ACHN (cell line): ENCODE data around the gene ZAP70.

Source experiments
- DNase-seq: peaks from one replicate; pipeline ENCODE4 v3.0.0-alpha.2; 2015
- in situ Hi-C: cut with HindIII; loops from 2 replicates; pipeline ENCODE4 v1.10.0; 2017; ENCODE audit warnings: low sequenced_read_pairs, low pct_ligation_motif_present, low pct_unique_long_range_greater_than_20kb

ZAP70 gene

DNA sequence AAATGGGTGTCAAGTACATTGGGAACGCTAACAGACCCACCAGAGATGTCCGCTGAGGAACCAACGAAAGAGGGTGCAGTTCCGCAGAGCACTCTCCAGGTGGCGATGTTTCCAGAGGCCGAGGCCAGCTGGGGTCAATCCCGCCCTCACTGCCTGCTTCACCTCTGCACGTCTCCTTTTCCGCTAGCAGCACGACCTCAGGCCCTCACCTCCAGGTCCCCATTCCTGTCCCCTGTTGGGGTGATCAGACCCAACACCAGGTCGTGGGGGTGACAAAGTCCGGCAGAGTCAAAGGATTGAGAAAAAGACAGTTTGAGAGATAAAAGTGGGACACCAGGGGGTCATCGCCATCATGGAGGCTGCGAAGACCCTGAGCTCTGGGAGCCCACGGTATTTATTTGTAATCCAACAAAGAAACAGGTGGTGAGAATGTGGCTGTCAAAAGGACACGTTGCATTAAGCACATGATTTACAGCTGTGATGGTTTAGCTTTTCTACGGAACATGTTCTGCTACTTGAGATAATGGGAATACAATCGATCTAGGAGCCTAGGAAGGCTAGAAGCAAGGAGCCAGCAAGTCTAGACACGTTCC is 27.3 kb downstream of the ZAP70 start:
- in situ Hi-C loops, result no loop called here

GRCh38 chr2:97741251-97741650 is 27.9 kb downstream of the ZAP70 start:
- no peak for DNase-seq
- in situ Hi-C loops, result no loop called here

More for the DNA sequence above, 27.3 kb downstream of the ZAP70 start:
- peak; percentile 45 for DNase-seq

DNA sequence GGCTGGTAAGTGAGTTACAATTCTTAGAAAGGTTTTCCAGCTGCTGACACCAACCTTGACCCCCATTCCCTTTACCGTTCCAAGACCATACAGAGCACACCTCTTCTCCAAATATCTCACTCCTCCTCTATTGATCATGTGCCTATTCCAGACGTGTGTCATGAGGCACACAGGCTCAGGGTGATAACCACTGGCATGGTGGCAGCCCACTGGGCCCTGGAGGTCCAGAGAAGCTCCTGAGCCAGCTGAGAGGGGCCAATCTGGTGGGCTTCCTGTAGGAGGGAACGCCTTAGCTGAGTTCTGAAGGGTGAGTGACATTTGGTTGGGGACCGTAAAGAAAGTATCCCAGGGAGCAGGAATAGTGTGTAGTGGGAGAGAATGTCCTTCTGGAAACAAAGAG is 28.3 kb downstream of the ZAP70 start:
- no peak for DNase-seq
- in situ Hi-C loops, result no loop called here

DNA sequence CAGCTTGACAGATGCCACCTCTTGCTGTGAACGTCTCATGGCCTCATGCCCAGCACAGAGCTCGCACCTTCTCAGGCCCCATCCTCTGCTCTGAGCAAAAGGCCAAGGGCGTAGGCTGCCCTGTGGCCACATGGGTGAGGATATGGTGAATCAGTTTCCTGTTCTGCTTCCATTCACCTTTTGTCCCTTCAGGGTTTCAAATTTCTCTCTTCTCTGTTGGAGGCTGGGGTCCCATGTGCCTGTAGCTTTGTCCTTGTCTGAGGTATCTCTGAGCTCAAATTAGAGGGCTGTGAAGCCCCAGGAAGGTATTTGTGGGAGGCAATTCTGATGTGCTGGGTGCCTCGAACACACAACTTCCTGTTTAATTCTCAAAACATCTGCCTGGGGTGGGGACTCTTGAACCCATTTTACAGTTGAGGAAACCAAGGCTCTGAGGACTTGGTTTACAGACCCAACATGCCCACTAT is 29.0 kb downstream of the ZAP70 start:
- DNase-seq, result no peak
- in situ Hi-C loops, result no loop called here

- in situ Hi-C loops, result no loop called here
- DNase-seq, result no peak
These were observed 30.5 kb downstream of the ZAP70 start for GRCh38 chr2:97743913-97744312.

GRCh38 chr2:97745474-97746174 is 32.2 kb downstream of the ZAP70 start:
- DNase-seq, result no peak
- in situ Hi-C loops, result no loop called here

- in situ Hi-C loops, result no loop called here
- DNase-seq, result no peak
These were observed 33.9 kb downstream of the ZAP70 start for GRCh38 chr2:97747285-97747684.

- no peak for DNase-seq
- in situ Hi-C loops, result no loop called here
These were observed 34.3 kb downstream of the ZAP70 start for GRCh38 chr2:97747716-97748115.

- in situ Hi-C loops, result no loop called here
- no peak for DNase-seq
These were observed 36.2 kb downstream of the ZAP70 start for GRCh38 chr2:97749581-97749980.

- in situ Hi-C loops, result no loop called here
- no peak for DNase-seq
These were observed 36.6 kb downstream of the ZAP70 start for GRCh38 chr2:97750017-97750416.

GRCh38 chr2:97751752-97752151 is 38.4 kb downstream of the ZAP70 start:
- in situ Hi-C loops, result no loop called here
- DNase-seq, result no peak

DNA sequence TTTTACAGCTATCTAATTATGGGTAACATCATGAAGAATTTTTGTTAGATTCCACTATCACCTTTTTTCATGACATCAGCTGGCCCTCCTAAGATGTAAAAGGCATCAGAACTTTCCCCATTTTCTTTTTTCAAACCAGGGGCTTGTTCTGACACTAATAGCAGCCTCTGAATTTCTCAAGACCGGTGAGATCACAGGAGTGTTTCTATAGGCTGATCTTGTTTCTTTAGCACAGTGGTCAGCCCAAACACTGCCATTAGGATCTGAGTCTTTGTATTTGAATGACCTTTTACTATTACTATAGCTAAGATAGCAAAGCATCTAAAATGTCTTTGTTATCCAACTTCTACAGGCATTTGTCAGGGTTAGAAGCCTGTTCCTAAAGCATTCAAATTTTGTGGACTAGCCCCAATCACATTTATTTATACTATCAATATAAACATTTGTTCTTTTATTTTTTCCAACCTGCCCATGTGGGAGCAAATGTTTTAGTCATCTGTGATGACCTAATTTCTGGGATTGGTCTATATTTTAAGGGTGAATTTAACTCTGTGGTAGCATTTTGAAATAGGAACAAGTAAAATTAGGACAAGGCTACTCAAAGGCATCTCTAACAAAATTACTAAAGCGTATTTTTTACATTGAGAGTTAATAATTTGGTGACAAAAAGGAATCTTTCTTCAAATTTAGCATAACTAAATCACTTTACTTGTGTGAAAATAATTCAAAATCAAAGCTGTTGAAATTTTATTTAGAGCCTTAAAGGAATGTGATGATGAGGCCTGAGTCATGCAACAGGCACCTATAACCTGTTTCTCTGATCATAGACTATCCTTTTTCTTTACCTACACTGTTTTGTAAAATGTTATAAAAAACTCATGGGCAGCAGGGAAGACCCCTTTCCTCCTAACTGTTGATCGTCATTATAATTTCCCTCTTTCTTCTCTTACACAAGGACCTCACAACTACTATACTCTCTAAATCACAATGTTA is 39.3 kb downstream of the ZAP70 start:
- in situ Hi-C loops, result no loop called here
- DNase-seq, result no peak

DNA sequence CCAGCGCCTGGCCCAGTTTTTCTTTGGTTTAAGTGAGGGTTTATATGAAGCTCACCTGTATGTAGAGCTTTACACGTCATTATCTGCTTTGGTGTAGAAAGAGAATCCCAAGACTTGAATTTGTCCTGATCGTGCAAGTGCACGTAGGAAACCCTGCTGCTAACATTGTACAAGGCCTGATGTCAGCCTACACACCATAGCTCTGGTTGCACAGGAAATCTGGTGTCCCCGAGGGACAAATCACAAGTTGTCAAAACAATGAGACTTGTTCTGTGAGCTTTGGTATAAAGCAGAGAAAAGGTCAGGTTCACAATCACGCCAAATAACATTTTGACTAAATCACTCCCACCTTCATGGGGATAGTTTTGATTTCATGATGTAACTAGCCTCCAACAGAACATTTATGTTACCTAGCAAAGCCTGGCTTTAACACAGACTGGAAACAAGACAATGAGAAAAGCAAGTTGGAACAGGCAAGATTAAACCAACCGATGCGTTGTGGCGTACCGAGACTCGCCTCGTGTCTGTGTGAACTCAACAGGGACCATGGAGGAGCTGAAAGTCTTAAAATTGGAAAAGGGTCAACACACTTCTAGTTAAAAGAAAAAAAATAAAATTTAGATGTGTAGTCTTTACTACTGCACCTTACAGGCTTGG is 41.4 kb downstream of the ZAP70 start:
- in situ Hi-C loops, result no loop called here
- no peak for DNase-seq

- in situ Hi-C loops, result no loop called here
These were observed 42.1 kb downstream of the ZAP70 start for GRCh38 chr2:97755491-97755890.

GRCh38 chr2:97757062-97757461 is 43.7 kb downstream of the ZAP70 start:
- in situ Hi-C loops, result no loop called here
- DNase-seq, result no peak

More at GRCh38 chr2:97755491-97755890, 42.1 kb downstream of the ZAP70 start:
- DNase-seq, result no peak

- no peak for DNase-seq
- in situ Hi-C loops, result no loop called here
These were observed 44.8 kb downstream of the ZAP70 start for GRCh38 chr2:97758131-97758705.

DNA sequence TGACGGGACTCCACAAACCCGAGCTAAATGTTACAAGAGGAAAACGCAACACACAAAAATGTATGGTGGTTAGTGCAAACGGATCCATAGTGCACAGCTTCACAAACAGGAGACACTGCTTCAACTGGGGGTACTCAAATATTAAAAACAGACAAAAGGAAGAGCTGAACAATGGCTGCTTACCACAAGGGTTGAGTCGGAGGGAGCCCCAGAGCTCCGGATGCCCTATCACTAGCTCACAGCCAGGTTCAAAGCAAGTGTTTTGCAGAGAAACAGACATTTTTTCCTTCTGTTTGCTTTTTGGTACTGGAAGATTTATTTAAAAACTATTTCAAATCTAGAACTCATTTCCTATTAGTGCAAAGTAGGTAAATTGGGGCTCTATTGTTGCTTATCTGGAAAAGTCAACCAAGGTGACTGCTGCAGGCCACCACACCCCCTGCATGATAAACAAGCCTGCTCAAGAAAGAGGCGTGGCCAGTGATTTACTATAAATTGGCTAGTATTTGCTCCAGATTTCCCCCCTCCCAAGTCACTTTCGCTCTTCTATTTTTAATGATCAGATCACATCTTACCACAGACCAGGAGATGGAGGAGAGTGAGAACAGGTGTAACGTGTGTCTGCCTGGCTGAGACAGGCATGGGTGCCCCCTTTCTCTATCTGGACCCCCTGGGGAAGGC is 46.5 kb downstream of the ZAP70 start:
- in situ Hi-C loops, result no loop called here
- no peak for DNase-seq

DNA sequence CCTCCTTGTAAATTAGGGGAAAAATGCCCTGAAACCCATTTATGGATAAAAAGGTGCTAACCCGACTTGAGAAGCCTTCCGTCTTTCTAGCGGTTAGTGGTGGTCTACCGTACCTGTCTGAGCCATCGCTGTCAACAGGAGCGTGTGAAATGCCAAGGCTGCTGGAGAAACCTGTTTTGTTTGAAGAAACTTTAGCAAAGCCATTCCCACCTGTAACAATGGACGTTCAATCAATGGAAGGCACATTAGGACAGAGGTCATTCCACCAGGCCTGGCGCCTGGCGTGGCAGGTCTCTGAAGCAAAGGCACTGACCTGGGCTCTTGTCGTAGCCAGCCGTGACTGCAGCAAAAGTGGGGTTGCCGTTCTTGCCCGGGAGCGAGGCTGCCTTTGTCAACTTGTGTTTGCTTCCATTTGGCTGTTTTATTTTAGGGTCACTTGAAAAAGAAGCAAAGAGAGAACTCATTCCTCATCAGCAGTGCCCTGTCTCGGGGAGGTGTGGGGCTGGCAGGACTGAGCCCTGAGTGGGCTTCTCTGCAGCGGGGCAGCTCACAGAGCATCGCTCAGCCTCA is 47.2 kb downstream of the ZAP70 start:
- DNase-seq, result no peak
- in situ Hi-C loops, result no loop called here
